ENCODE results near the gene GARNL3. TPM values are rescaled to one million over a fixed set of nuclear protein-coding genes. Genes with fewer than 3 reads are reported as not detected.

GARNL3 gene
- total RNA-seq, 1 donor from 2014 or later, result 2.4 TPM

- DNase-seq, result no peak
These were observed 125.6 kb downstream of the GARNL3 start for GRCh38 chr9:127390248-127390545.

- DNase-seq, result no peak
These were observed 126.0 kb downstream of the GARNL3 start for GRCh38 chr9:127390563-127390962.

DNA sequence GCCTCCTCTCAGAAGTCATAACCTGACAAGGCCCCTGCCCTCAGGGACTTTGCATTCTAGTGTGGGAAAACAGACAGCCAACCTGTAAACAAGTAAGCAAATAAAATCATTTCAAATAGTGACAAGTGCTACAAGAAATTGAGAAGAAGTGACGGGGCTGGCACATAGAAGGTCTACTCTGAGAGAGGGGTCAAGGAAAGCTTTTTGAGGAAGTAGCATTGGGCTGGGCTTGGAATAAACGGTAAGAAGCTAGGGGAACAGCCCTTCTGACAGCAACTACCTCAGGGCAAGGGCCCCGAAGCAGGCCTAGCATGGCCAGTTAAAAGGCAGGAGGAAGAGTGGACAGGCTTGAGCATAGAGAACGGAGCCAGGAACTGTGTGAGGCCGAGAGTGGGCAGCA is 127.6 kb downstream of the GARNL3 start:
- DNase-seq, result no peak

DNA sequence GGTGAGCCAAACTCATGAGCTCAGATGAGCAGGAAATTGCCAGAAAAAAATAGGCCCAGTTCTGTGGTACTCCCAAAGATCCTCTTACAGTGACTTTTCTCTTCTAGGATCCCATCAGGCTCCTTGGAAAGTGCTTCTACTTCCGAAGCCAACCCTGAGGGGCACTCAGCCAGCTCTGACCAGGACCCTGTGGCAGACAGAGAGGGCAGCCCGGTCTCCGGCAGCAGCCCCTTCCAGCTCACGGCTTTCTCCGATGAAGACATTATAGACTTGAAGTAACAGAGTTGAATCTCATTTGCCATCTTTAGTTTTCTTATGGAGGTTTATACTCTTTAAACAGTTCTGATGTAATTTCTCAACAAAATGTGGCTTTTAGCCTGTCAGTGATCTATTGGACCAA is 128.4 kb downstream of the GARNL3 start:
- DNase-seq, result no peak

- no peak for DNase-seq
These were observed 129.1 kb downstream of the GARNL3 start for GRCh38 chr9:127393645-127394044.

DNA sequence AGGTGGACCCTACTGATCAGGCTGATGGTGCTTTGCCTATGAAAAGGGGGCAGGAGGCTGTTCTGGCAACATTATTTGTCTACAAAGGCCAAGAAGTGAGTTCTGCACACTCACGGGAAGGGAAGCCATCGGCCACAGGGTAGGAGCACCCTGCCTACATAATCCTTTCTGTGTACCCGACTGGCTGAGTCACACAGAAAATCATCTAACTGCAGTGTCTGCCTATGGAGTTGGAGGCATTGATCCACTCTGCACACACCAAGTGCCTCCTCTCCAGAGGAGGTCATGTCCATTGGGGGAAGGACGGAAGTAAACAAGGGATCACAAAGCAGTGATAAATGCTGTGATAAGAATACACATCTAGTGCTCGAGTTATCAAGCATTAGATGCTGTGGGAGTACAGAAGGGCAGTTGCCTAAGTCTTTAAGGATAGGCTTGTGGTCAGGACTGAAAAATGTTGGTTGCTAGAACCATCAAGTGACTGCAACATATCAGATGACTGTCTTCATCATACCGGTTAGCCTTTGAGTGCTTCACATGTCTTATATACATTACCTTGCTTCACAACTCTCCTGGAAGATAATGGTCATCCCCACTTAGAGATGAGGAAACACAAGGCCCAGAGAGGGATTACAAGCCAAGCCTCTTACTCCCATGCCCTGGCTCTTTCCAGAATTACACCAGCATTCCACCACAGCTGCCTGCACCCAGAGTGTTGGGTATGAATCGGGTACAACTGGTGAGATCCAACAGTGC is 131.1 kb downstream of the GARNL3 start:
- no peak for DNase-seq

DNA sequence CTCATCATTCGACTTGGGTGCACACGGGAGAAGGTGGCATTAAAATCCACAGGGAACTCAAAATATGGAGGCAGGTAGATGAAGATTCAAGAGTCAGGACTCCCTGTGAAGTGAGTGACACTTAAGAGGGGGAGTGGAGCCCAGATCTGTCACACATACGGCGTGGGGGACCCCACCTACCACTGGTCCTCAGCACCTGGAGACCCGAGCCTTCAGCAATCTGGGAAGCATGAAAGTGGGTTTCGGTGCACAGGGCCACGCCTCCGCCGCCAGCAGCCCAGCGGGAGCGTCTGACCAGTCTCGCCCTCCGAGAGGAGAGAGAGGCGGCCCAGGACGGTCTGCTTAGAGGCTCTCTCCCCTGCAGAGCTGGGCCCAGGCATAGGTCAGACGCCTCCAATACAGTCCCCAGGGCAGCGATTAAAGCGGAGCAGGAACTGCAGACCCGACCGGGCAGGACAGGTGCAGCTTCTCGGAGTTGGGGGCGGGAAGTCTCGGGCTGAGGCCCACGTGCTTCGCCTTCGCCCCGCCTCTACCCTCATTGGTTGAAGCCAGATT is 131.8 kb downstream of the GARNL3 start:
- no peak for DNase-seq

- peak; percentile 99 for DNase-seq
These were observed 132.5 kb downstream of the GARNL3 start, which contains the start of gene SLC2A8 for GRCh38 chr9:127396808-127397645. TSS of gene SLC2A8 (plus strand) at chr9:127397169. CDS start at chr9:127397231, 62 bp downstream.

GRCh38 chr9:127397646-127398274 is 133.2 kb downstream of the GARNL3 start:
- DNase-seq, result peak; percentile 70

DNA sequence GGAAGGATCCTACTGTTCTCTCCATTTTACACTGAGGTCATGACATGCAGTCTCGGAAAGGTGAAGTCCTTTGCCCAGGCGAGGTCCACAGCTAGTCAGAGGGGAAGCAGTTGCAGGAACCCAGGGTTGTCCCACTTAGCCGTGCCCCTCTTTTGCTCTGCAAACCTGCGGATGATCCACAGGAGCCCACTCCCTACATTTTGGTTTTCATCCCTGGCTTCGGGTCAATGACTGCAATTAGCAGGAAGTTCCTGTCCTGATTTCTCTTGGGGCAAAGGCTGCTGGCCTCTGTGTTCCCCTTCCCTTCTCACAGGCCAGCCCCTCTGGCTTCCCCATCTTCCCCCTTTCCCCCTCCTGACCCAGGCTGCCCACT is 133.7 kb downstream of the GARNL3 start:
- no peak for DNase-seq

DNA sequence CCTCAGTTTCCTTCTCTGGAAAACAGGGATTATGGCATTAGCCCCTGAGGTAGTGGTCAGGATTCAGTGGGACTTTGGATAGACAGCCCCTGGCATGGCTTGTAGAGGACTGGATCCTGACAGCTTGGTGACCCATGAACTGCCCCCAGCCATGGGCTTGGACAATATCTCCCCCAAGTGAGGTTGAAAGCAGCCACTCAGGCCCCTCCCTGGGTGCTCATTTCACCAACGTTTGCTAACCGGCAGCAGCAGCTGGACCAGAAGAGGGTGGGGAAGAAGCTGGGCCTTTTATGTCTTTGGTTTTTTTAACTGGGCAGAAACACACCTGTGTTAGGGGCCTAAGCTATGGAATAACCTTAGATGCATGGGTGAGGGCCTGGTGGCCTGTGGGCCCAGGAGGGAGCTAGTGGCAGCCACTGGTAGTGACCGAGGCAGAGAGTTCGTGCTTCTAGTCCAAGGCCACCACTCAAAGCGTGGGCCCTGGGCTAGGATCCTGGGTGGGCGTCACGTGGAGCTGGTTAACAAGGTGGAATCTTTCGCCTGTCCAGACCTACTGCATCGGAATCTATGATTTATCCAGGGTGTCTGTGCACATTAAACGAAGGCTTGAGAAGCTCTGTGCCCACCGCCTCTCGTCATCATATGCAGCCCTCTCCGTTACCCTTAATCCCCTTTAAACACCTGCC is 134.3 kb downstream of the GARNL3 start:
- no peak for DNase-seq

DNA sequence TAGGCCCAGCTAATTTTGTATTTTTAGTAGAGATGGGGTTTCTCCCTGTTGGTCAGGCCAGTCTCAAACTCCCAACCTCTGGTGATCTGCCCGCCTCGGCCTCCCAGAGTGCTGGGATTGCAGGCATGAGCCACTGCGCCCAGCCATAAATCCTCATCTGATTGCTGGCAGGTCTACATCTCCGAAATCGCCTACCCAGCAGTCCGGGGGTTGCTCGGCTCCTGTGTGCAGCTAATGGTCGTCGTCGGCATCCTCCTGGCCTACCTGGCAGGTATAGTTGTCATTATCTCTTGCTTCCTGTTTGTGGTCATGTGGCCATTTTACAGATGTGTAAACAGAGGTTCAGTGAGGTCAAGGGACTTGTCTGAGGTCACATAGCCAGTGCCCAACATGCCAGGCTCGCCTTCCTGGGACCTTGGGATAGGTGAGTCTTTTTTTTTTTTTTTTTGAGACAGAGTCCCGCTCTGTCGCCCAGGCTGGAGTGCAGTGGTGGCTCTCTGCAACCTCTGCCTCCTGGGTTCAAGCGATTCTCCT is 135.2 kb downstream of the GARNL3 start:
- DNase-seq, result no peak

DNA sequence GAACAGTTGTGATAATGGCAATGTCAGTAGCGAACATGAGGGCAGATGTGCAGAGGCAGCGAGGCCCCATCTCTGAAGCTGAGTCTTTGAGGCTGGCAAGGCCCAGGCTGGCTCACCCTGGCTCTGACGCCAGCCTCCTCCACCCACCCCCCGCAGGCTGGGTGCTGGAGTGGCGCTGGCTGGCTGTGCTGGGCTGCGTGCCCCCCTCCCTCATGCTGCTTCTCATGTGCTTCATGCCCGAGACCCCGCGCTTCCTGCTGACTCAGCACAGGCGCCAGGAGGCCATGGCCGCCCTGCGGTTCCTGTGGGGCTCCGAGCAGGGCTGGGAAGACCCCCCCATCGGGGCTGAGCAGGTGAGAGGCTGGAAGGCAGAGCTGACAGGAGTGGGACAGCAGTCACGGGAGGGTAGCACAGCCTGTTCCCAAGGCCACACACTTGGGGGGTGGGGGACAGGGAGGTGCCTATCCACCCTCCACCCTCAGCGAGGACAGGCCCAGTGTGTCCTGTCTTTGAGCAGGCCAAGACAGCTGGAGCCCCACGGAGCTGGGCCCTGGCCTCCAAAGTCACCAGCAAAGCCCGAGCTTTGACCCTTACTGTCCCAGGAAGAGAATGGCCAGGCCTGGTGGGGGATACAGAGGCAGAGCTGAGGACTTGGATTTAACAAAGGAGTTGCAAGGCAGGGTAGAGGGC is 138.0 kb downstream of the GARNL3 start:
- DNase-seq, result no peak

DNA sequence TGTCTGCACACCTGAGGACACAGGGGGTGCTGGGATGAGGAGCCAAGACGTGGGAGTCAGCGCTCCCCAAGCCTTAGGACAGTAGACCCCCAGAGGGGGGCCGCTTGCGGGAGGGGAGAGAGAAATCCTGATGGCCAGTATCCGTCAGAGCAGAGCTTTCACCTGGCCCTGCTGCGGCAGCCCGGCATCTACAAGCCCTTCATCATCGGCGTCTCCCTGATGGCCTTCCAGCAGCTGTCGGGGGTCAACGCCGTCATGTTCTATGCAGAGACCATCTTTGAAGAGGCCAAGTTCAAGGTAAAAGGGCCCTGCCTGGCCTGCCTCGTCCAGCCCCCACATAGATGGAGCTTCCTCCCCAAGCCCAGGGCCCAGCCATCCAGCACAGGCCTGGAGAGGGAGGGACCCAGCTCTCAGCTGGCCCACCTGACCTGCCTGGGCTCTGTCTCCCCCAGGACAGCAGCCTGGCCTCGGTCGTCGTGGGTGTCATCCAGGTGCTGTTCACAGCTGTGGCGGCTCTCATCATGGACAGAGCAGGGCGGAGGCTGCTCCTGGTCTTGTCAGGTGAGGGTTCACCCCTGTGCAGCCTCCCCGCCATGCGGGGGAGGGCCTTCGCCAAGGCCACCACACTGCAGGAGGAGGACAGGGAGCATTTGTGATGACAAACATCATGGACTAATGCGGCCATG is 139.1 kb downstream of the GARNL3 start:
- DNase-seq, result no peak

DNA sequence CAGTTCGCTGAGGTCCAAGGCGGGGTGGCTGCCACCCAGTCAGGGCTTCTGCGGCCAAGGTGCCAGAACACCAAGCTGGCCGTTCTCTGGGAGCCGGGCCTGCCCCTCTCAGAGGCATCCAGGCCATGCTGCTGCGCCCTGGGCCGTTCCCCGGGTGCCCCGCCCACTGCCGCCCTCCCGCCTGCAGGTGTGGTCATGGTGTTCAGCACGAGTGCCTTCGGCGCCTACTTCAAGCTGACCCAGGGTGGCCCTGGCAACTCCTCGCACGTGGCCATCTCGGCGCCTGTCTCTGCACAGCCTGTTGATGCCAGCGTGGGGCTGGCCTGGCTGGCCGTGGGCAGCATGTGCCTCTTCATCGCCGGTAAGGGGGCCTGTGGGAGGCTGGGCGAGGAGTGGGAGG is 140.1 kb downstream of the GARNL3 start:
- no peak for DNase-seq

DNA sequence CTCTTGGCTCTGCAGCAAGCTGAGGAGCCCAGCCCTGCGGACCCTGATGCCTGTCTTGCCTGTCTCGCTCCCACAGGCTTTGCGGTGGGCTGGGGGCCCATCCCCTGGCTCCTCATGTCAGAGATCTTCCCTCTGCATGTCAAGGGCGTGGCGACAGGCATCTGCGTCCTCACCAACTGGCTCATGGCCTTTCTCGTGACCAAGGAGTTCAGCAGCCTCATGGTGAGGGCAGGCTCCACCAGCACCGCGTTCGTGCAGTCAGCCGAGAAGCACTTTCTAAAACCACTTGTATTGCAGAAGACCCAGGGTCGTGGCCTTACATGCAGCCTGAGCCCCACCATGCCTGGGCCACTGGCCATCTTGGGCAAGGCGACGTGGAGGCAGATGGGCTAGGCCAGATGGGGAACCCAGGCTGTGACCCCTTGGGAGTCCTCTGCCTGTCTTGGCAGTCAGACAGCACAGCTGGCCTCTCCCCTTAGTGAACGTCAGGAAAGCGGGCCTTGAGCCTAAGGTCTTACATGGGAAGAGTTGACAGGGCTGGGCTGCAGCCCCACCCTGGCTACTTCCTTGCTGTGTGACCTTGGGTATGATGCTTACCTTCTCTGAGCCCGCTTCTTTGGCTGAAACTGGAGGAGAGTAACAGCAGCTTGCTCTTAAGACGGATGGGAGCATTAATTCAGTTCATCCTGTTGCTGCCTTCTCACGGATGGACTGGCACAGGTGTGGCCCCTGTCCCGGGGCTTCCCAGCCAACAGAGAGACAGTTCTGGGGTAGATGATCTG is 141.0 kb downstream of the GARNL3 start:
- DNase-seq, result no peak

DNA sequence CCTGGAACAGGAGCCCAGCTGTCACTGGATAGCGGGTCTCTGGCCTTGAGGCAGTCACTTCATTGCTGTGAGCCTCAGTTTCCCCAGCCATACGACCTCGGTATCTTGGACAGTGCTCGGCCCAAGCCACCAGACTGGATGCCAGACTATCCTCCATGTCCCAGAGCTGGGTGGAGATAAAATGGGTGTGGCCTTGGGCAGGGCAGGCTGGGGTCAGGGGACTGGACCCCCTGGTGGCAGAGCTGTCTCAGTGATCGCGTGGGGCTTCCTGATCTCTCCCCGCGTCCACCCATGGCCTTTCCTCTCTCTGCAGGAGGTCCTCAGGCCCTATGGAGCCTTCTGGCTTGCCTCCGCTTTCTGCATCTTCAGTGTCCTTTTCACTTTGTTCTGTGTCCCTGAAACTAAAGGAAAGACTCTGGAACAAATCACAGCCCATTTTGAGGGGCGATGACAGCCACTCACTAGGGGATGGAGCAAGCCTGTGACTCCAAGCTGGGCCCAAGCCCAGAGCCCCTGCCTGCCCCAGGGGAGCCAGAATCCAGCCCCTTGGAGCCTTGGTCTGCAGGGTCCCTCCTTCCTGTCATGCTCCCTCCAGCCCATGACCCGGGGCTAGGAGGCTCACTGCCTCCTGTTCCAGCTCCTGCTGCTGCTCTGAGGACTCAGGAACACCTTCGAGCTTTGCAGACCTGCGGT is 142.4 kb downstream of the GARNL3 start:
- no peak for DNase-seq

GRCh38 chr9:127407492-127407843 is 142.9 kb downstream of the GARNL3 start:
- no peak for DNase-seq

- no peak for DNase-seq
These were observed 146.5 kb downstream of the GARNL3 start for GRCh38 chr9:127411122-127411521.

- DNase-seq, result no peak
These were observed 150.6 kb downstream of the GARNL3 start for GRCh38 chr9:127415141-127415540.

Data from dermis blood vessel endothelial cell (primary cell).